ENCODE data around the gene GSDMA.

- no peak for TF ChIP-seq POLR2A (IDR thresholded peaks at IDR 0.05)
- no peak for TF ChIP-seq CTCF (IDR thresholded peaks at IDR 0.05)
- TF ChIP-seq POLR2AphosphoS5 (IDR thresholded peaks at IDR 0.05) = no peak
- no peak for TF ChIP-seq EP300 (IDR thresholded peaks at IDR 0.05)
Measured at GRCh38 chr17:39949028-39949427, 13.8 kb upstream of the GSDMA start.

Data from suprapubic skin (tissue), 4 donors.